ENCODE data around the gene RAI14.

The RAI14 gene

DNA sequence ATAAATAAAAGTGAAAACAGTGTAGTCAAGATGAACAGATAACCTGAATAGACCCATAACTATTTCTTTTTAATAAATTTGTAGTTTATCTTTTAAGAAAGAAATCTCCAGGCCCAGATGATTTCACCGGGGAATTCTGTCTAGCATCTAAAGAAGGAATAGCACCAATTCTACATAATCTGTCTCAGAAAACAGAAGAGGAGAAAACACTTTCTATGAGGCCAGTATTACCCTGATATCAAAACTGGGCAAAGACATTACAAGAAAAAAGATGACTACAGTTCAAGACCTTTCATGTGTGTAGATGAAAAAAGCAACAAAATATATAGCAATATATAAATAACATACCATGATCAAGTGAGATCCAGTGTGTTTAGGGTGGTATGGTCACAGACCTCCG lies 214.3 kb downstream of the RAI14 start:
- Histone ChIP-seq H2BK120ac (ENCODE audit: insufficient read depth, low read length, poor library complexity) (no peak overlapping the region), H3K9ac (ENCODE audit: low read length) (no peak overlapping the region), H4K12ac (ENCODE audit: low read depth, low read length) (no peak overlapping the region), H3K4me3 (ENCODE audit: low read depth, low read length) (no peak overlapping the region), H2AK5ac (ENCODE audit: low read length) (no peak overlapping the region), H4K91ac (ENCODE audit: low read depth, low read length) (no peak overlapping the region), H3K18ac (ENCODE audit: low read length) (no peak overlapping the region), H3K9me3 (ENCODE audit: insufficient read depth, low read depth, low read length) (no peaks in the 10 kb centered on the region), H4K8ac (ENCODE audit: low read depth, low read length) (no peak overlapping the region), H3K79me1 (ENCODE audit: low read length) (peaks cover 5% of the 10 kb centered on the region), H2BK12ac (ENCODE audit: low read length) (no peak overlapping the region), H3K4me2 (ENCODE audit: low read length) (no peak overlapping the region), H3K79me2 (ENCODE audit: control insufficient read depth, insufficient read depth, low read length, poor library complexity) (no peaks in the 10 kb centered on the region), H3K4me1 (ENCODE audit: control insufficient read depth in 1 of 2, insufficient read depth in 2 of 2, low read length in 2 of 2) (peaks cover 5% of the 10 kb centered on the region in 2 experiments), H2AFZ (ENCODE audit: insufficient read depth, low read length, poor library complexity) (no peak overlapping the region), H3K14ac (ENCODE audit: low read length) (no peak overlapping the region), H3K36me3 (ENCODE audit: control insufficient read depth in 1 of 2, insufficient read depth in 2 of 2, low read length in 2 of 2) (no peaks in the 10 kb centered on the region), H3K23ac (ENCODE audit: low read length) (no peak overlapping the region), H3K27me3 (ENCODE audit: insufficient read depth, low read length) (no peaks in the 10 kb centered on the region), H3K27ac (ENCODE audit: low read depth, low read length) (no peak overlapping the region), H3K4ac (ENCODE audit: low read depth, low read length) (no peak overlapping the region), H2BK5ac (ENCODE audit: low read depth, low read length, poor library complexity) (no peak overlapping the region)
- WGBS (ENCODE audit: extremely low coverage, insufficient coverage, insufficient read length): no CpG with 5 or more reads among the region's 2 CpGs
- no peak for DNase-seq

DNA sequence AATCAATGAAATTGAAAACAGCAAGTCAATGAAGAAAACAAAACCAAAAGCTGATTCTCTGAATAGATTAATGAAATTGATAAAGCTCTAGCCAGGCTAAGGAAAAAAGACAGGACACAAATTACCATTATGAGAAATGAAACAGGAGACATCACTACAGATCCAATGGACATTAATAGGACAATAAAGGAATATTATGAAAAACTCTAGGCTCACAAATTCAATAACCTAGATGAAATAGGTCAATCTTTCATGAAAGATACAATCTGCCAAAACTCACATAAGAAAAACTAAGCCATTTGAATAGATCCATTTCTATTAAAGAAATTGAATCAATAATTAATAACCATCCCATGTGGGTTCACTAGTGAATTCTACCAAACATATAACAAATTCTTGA lies 220.1 kb downstream of the RAI14 start:
- no peak for DNase-seq
- Histone ChIP-seq H3K23ac (ENCODE audit: low read length) (no peak overlapping the region), H3K4ac (ENCODE audit: low read depth, low read length) (no peak overlapping the region), H3K27me3 (ENCODE audit: insufficient read depth, low read length) (no peaks in the 10 kb centered on the region), H2AK5ac (ENCODE audit: low read length) (no peak overlapping the region), H3K14ac (ENCODE audit: low read length) (no peak overlapping the region), H4K91ac (ENCODE audit: low read depth, low read length) (no peak overlapping the region), H2AFZ (ENCODE audit: insufficient read depth, low read length, poor library complexity) (no peak overlapping the region), H3K79me2 (ENCODE audit: control insufficient read depth, insufficient read depth, low read length, poor library complexity) (no peaks in the 10 kb centered on the region), H3K27ac (ENCODE audit: low read depth, low read length) (no peak overlapping the region), H3K36me3 (ENCODE audit: control insufficient read depth in 1 of 2, insufficient read depth in 2 of 2, low read length in 2 of 2) (no peaks in the 10 kb centered on the region), H3K4me3 (ENCODE audit: low read depth, low read length) (no peak overlapping the region), H2BK5ac (ENCODE audit: low read depth, low read length, poor library complexity) (no peak overlapping the region), H3K9ac (ENCODE audit: low read length) (no peak overlapping the region), H2BK12ac (ENCODE audit: low read length) (no peak overlapping the region), H3K79me1 (ENCODE audit: low read length) (no peaks in the 10 kb centered on the region), H4K12ac (ENCODE audit: low read depth, low read length) (no peak overlapping the region), H4K8ac (ENCODE audit: low read depth, low read length) (no peak overlapping the region), H3K4me1 (ENCODE audit: control insufficient read depth in 1 of 2, insufficient read depth in 2 of 2, low read length in 2 of 2) (no peaks in the 10 kb centered on the region), H3K4me2 (ENCODE audit: low read length) (no peak overlapping the region), H2BK120ac (ENCODE audit: insufficient read depth, low read length, poor library complexity) (no peak overlapping the region), H3K9me3 (ENCODE audit: insufficient read depth, low read depth, low read length) (no peaks in the 10 kb centered on the region), H3K18ac (ENCODE audit: low read length) (no peak overlapping the region)

DNA sequence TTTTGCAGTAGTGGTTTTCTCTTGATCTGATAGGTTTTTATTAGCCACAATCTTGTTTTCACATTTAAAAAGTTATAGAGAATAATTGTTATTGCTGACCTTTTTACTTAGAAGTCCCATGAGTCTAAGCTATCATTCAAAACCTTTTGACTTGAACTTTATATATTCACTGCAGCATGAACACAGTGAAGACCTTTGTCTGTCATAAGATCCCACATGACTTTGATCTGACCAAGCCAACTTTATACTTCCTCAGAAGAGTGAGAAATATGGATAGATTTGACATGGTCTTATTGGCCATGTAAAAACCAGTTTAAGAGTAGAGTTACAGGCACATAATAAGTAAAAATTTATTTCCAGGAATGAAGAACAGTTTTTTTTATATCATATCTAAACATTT lies 225.1 kb downstream of the RAI14 start:
- Histone ChIP-seq H4K8ac (ENCODE audit: low read depth, low read length) (no peak overlapping the region), H3K4me3 (ENCODE audit: low read depth, low read length) (no peak overlapping the region), H4K91ac (ENCODE audit: low read depth, low read length) (no peak overlapping the region), H3K79me2 (ENCODE audit: control insufficient read depth, insufficient read depth, low read length, poor library complexity) (no peaks in the 10 kb centered on the region), H2BK5ac (ENCODE audit: low read depth, low read length, poor library complexity) (no peak overlapping the region), H3K14ac (ENCODE audit: low read length) (no peak overlapping the region), H3K27me3 (ENCODE audit: insufficient read depth, low read length) (no peaks in the 10 kb centered on the region), H2AK5ac (ENCODE audit: low read length) (no peak overlapping the region), H3K79me1 (ENCODE audit: low read length) (no peaks in the 10 kb centered on the region), H3K36me3 (ENCODE audit: control insufficient read depth in 1 of 2, insufficient read depth in 2 of 2, low read length in 2 of 2) (no peaks in the 10 kb centered on the region), H2BK120ac (ENCODE audit: insufficient read depth, low read length, poor library complexity) (no peak overlapping the region), H2AFZ (ENCODE audit: insufficient read depth, low read length, poor library complexity) (no peak overlapping the region), H3K9me3 (ENCODE audit: insufficient read depth, low read depth, low read length) (no peaks in the 10 kb centered on the region), H2BK12ac (ENCODE audit: low read length) (no peak overlapping the region), H3K4ac (ENCODE audit: low read depth, low read length) (no peak overlapping the region), H3K18ac (ENCODE audit: low read length) (no peak overlapping the region), H3K23ac (ENCODE audit: low read length) (no peak overlapping the region), H4K12ac (ENCODE audit: low read depth, low read length) (no peak overlapping the region), H3K4me2 (ENCODE audit: low read length) (no peak overlapping the region), H3K27ac (ENCODE audit: low read depth, low read length) (no peak overlapping the region), H3K9ac (ENCODE audit: low read length) (no peak overlapping the region), H3K4me1 (ENCODE audit: control insufficient read depth in 1 of 2, insufficient read depth in 2 of 2, low read length in 2 of 2) (no peaks in the 10 kb centered on the region)
- DNase-seq: no peak

Data from trophoblast cell (in vitro differentiated cells and primary cell).